Amniotic epithelial cell (primary cell): ENCODE measurements around the gene KCNQ5.

Source experiments
- DNase-seq: peaks from one replicate; pipeline ENCODE4 v3.0.0-alpha.2; 2010; ENCODE audit warnings: low read depth

KCNQ5 gene

GRCh38 chr6:72911463-72912155 lies 289.7 kb downstream of the KCNQ5 start:
- DNase-seq = peak; percentile 69

DNA sequence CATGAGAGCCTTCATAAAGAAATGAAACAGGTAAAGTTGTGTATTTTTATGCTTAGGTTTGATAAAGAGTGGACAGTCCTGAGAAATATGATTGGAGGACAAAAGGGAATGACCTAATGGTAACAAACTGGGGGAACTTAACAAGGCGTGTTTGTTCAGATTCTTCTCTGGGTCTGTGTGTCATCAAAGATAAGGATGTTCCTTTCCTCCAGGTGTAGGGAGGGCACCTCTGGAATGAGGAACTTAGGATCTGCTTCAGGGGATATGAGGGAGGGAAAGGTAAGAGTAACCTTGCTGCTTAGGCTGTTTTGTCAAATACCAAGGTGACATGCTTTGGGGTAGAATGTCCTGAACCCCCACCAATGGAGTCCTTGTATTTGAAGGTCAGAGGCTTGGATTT lies 291.9 kb downstream of the KCNQ5 start:
- no peak for DNase-seq

DNA sequence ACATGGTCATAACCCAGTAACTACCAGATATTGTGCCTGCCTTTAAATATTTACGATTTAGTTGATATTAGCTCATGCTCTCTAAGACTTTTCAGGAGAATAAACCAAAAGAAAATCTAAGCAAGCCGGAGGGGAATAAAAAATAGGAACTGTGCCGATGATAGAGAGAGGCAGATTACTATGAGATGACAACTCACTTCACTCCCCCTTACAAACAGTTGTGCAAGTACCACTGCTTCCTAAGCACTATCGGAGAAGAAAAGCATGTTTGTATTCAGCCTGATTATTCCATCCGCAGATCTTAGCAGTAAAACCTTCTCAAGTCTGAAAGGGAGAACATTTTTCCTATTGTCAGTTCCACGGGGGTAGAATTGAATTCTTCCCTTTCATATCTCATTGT lies 294.4 kb downstream of the KCNQ5 start:
- peak; percentile 86 for DNase-seq

DNA sequence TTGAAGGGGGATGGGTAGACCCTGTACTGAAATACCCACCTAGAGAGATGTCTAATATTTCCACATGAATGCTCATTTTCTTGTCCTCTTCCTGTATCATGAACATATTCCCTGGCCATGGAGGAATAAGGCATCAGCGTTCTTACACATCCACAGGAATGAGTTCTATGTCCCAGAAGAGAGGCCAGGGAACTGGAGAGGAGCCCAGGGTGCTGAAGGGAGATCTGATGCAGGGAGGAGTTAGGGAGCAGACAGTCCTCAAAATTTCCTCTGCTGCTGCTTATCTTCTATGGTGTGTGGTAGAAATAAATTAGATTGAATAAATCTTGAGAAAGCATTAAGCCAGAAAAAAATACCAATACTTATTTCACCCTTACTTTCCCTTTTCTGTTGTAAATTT lies 295.0 kb downstream of the KCNQ5 start:
- DNase-seq = peak; percentile 63

- peak; percentile 92 for DNase-seq
Observed at GRCh38 chr6:72922401-72922800, 300.5 kb downstream of the KCNQ5 start.

GRCh38 chr6:72925136-72925535 lies 303.3 kb downstream of the KCNQ5 start:
- no peak for DNase-seq

GRCh38 chr6:72930556-72931132 lies 308.8 kb downstream of the KCNQ5 start:
- DNase-seq = no peak

DNA sequence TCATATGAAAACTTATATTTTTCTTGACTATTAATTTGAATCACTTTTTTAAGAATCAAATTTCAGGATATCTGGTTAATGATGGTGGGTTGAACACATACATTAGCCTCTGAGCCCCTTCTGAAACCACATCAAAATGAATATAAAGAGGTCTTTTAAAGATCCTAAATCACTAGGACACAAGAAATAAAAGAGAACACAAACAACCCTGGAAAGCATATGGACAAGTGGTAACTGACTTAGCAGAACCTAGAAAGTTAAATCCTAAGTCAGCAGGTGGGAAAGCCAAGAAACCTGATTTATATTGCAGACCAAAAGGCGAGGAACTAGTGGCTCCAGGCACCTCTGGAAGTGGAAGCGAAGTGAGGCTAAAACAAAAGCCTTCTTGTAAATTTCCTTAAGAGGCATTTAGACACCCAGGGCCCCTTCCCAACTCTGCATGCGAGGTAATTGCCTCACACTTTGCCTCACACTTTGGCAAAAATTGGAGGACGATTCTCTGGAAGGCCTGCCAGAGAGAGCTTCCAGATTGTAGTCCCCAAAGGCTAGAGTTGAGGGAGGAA lies 309.5 kb downstream of the KCNQ5 start:
- no peak for DNase-seq

DNA sequence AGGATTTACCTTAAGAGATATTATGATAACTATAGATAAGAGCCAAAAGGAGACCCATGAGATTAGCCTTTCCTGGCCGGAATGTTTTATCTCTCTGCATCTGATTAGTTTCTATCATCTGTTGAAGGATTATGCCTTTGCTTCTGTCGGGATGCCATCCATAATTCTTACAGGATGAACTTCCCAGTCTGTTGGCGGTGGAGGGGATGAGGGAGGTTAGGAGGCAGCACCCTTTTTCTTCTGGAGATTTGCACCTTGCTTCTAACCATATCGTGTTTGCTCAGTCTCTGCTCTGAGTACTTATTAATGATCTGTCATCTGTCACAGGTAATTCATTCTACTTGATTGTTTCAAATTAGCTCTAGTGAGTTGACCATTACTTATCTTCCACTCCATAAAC lies 311.4 kb downstream of the KCNQ5 start:
- DNase-seq = no peak

DNA sequence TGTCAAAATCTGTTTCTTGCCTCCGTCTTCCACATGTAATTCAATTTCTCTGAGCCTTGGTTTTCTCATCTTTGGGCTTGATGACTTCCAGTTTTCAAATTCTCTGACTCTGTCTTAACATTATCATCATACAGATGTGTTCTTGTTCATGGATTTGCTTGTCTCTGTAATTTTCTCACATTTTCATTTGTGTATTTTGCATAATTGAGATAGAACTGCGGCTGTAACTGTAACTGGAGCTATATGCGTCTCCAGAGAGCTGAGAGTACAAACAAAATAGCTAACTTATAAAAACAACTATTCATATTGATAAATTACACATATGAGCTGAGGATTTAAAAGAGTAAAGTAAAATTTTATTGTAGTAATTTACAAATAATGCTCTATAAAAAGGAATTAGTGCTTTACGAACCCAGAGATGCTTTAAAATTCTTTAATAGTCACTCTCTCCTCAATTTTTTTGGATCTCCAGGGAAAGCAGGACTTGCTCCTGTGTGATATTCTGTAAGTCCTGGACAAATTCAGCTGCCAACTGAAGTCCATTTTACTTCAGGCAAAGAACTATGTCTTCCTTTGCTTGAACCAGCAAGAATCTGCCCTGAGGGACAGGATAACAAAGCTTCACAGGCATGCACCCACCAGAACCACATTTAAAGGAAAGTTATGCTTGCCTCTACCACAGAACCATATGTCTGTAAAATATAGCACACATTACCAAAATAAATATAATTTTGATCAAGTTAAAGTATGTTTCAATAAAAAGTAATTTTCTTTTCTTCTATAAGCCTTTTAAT lies 315.1 kb downstream of the KCNQ5 start:
- no peak for DNase-seq

GRCh38 chr6:72938104-72938503 lies 316.2 kb downstream of the KCNQ5 start:
- DNase-seq = peak; percentile 14

- DNase-seq = no peak
Observed at GRCh38 chr6:72939004-72939403, 317.1 kb downstream of the KCNQ5 start.

- DNase-seq = no peak
Observed at GRCh38 chr6:72940265-72940664, 318.4 kb downstream of the KCNQ5 start.

GRCh38 chr6:72941263-72941662 lies 319.4 kb downstream of the KCNQ5 start:
- DNase-seq = no peak

GRCh38 chr6:72941751-72942150 lies 319.9 kb downstream of the KCNQ5 start:
- DNase-seq = peak; percentile 63

DNA sequence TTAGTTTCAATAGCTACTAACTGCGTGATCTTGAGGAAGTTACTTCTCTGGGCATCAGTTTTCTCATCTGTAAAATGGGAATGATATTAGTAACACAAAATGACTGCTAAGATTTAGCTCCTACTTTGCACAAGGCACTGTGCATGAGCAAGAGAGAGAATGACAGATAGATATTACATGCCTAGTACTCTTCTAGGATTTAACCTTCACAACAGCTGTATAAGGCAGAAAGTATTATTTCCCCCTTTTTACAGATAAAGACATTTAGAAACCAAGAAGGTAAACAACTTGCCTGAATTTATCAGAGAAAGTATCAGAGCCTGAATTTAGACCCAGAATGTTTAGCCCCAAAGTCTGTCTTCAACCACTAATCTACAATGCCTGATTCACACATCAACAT lies 321.8 kb downstream of the KCNQ5 start:
- DNase-seq = no peak

GRCh38 chr6:72944660-72945059 lies 322.8 kb downstream of the KCNQ5 start:
- DNase-seq = peak; percentile 10

DNA sequence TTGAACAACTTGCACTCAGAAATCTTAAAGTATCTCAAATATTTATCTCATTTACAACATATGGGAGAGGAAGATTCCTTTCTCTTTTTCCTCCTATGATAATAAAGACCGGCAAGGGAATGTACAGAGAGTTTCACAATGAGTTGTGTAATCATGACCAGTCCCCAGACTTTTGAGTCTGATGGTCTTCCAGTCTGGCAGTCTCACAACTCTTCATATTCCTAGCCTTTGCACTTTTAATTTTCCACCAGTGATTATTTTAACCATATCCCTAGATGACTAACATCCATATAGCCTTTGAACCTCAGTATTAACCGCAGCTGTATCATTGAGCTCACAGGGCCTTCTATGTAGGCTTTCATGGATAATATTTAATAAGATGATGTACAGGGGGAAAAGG lies 324.9 kb downstream of the KCNQ5 start:
- peak; percentile 90 for DNase-seq

DNA sequence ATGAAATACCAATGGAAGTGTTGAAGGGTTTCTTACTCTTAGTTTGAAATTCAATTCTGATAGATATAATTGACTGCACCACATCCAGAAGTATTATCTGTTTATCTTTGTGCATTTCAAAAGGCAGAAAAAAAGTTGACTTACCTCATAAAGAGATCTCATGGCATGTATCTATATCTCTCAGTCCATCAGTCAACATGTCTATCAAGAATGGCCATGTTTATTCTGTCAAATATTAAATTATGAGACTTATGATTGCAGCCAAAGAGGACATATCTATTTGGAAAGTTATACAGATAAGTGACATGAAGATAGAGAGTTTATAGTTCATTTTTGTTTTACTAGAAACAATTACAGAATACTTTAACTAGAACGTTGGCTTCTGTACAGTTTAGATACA lies 325.7 kb downstream of the KCNQ5 start:
- no peak for DNase-seq

- DNase-seq = peak; percentile 31
Observed at GRCh38 chr6:72948153-72948552, 326.3 kb downstream of the KCNQ5 start.

DNA sequence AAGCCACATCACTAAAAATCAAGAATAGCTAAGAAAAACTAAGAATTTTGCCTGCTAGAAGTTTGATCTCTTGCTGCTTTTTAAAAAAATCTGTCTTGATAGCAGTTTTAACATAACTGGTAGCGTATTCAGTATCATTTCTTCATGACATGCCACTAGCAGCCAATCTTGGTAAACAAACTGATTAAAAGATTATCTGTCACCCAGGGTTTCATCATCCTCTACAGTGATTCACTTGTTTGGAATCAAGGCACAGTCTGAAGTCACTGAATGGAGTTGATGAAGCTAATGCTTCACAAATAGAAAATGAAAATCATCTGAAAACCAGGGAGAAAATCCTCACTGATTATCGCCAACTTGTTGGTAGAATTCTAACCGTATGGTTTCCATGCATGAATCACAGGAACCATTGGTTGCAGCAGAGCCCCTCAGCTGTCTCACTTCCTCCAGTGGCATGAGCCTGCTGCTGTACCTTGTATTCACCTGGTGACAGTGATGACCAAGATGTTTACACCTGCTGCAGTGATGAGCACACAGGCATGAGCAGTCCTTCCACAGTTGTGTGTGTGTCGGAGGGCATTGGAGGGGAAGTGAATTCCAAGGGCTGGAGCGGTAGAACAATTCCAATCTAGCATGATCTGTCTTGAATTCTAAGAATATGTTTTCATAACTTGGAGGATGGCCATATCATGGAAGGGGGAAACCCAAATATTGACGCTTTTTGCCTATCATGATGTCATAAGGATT lies 328.4 kb downstream of the KCNQ5 start:
- DNase-seq = peak; percentile 94
